HG02623 (cell line): ENCODE data around the gene GBE1.

ENCODE experiments used
- ATAC-seq: cut with Tn5 transposase; IDR thresholded peaks from one replicate; pipeline ENCODE4 v1.9.1; 2021; ENCODE audit warnings: moderate library complexity; ENCODE audit not compliant: unreplicated experiment

Gene GBE1

DNA sequence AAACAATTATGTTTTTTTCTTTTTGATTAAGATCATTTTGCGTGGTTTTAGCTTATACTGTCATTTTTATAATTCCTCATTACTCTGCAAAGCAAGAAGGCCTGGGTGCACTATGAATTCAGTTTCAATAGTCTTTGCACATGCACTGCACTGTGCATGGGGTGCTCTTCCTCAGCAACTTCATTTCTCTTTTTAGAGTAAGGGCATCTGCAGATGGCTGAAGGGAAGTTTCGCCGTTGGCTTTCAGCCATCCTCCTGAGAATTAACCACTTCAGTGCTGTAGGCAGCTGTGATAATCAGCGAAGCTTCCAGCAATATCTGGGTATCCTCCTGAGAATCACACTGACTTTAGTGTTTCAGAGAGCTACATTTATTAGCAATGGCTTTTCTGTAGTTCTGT lies 284.8 kb downstream of the GBE1 start:
- ATAC-seq: no peak

DNA sequence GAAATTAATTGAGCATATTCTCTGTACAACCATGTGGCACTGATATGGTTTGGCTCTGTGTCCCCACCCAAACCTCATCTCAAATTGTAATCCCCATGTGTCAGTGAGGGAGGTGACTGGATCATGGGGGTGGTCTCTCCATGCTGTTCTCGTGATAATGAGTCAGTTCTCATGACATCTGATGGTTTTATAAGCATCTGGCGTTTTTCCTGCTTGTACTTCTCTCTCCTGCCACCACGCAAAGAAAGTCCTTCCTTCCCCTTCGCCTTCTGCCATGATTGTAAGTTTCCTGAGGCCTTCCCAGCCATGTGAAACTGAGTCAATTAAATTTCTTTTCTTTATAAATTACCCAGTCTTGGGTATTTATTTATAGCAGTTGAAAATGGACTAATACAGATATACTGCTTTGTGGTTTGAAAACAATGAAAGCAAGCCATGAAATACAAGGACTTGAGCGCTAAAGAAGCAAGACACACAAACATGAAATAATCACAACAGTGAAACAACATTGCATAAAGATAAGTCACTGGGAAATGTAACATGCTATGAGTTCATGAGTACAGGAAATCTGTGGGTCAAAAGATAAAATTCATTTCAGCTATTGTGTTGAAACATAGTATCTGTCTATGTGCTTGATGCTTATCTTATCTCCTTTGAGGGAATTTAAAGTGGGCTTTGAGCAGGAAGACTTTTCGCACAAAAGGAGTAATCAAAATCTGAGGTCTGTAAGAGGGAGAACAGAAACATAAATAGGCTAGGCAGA lies 288.7 kb downstream of the GBE1 start:
- ATAC-seq: no peak

DNA sequence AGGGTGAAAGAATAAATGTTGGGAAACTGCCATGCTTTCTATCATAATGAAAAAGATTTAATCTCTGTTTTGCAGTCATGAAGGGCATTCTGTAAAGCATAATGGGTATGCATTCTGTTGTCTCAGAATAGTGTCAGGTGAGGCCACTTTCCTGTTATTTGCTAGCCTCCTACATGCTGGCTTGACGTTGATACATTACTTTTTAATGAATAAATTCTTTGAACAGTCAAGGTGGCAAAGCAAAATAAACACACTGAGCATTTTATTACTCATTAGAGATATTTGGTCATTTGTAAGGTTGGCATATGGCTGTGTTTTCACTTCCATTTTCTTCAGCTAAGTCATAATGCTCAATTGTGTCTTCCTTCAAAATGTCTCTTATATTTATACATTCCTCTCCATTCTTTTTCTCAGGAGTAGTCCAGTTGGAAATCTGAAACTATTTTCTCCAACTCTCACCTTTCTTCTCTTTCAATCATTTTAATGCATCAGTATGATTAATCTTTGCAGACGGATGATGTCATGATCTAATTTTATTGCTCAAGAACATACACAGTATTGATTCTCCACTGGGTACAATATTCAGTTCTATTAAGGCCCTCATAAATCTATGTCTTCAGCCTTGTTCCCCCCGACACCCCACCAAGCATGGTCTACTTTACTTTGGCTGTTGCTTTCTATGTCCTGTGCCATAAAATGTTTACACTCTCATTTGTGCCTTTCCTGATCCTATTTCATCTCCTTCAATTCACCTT lies 290.7 kb downstream of the GBE1 start:
- no peak for ATAC-seq

DNA sequence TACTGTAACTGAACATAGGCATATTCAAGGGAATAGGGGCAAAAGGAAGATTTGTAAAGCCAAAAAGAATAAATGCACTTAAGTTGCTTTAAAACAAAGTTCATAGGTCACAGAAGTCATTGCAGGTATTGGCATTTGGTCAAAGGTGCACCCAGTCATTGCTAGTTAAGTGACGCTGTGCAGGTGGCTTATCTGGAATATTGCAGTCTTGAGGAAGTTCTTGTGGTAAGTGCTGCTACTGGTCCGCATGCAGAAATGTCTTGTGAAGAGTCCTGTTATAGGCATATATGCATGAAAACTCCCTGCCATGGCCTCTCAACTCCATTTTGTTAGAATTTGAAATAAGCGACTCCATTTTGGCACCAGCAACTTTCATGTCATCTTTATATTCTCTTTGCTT lies 293.1 kb downstream of the GBE1 start:
- no peak for ATAC-seq

DNA sequence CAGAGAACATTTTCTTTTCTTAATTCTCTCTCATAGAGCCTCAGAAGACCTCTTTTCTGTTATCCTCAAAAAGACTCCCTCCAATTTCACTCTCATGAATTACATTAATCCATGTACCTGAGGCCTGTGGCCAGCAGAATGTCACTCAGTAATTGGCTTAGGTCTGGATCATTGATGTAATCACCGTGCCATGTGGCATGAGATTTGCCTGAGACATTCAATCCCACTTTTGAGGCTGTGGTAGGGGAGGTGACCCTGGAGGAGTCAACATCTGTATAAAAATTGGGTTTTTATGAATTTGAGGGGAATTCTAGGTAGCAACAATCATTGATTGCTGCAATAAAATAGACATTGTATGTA lies 295.3 kb downstream of the GBE1 start:
- no peak for ATAC-seq

DNA sequence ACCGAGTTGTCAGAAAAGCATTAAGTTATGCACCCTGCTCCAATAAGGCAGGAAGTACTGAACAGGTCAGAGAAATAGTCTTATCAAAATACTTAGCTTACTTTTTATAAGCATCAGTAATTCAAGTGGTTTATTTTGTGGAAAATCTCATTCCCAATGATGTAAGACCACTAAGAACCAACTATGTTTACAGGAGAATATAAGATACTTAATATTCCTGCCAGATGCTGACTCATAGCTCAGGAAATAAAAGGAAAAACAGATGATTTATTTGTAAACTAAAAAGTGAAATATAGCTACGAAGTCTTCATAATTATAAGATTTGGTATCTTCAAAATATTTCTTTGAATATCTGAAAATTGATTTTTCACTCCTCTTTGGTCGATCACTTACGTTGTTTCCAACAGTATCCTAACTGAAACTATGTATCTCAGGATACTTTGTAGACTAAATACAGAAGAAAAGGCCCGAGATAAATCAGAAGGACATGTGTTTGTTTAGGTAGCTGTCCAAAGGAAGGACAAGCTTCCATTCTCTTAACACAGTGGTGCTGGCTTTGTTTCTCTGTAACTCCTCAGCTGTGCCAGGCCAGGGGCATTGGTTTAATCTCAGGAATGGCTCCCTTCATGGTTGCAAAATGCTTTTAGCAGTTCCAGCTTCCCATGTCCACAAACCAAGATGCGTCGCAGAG lies 295.8 kb downstream of the GBE1 start:
- no peak for ATAC-seq

DNA sequence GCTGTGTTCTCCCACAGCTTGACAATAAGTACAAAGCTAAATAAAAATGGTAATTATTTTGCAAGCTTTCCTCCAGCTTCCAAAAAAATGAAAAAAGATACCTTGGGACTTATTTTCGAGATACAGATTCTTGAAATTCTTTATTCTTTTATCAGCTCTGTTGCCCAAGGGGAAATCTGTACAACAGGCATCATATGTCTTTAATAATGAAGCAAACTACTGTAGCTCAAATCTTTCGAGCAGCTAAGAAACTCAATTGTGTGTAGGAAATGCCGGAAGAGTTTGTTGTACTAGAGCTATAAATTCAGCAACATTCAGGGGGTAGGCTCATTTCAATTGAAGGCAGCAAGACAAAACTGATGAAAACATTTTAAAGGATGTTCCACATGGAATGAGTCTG lies 297.7 kb downstream of the GBE1 start:
- no peak for ATAC-seq

DNA sequence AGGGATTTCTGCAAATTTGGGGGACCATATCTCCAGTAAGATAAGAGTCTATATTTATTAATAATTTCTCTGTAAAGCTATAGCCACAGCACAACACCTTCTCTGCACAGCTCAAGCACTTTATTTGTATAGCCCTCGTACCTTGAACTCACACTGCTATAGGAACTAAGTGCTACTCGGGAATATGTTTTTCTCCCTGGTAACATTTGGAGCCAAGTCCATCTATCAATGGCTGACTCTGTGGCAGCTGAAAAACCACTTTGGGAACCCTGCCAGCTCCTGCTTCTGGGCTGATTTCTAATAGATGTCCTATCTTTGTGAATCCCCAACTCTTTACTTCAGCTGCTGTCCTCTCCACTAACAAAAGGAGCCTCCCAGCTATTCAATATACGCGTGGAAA lies 298.5 kb downstream of the GBE1 start:
- no peak for ATAC-seq

DNA sequence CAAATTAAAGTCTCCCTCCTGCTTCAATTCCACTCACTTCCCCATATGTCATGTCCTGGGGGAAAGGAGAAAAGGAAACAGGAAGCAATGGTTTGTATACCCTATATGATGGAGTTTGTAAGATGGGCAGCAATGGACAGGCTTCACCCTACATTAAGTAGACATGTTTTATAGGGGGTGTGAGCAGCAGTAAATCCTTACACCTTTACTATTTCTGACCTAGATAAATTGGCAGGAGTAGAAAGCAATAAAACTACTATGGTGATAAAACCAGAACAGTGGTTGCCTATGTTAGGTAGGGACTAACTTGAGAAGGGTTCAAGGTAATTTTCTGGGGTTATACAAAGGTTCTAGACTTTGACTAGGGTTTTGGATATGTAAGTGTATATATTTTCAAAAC lies 301.7 kb downstream of the GBE1 start:
- no peak for ATAC-seq

DNA sequence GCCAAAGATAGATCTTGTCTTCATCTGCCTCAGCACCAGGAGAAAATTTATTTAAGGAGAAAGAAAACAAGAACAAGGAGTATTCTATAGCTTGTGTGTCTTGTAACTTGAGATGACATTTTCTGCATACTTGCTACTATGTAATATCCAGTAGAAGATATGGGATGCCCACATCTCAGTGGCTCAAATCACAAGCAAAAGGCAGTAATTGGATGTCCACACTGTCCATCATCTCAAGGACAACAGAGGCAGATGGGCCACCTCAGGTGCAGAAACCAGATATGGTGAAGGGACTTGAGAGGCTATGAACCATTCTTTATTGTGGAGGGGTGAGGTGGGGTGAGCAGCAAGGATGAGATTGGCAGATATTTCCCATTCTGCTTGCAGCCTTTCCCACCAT lies 309.0 kb downstream of the GBE1 start:
- no peak for ATAC-seq

DNA sequence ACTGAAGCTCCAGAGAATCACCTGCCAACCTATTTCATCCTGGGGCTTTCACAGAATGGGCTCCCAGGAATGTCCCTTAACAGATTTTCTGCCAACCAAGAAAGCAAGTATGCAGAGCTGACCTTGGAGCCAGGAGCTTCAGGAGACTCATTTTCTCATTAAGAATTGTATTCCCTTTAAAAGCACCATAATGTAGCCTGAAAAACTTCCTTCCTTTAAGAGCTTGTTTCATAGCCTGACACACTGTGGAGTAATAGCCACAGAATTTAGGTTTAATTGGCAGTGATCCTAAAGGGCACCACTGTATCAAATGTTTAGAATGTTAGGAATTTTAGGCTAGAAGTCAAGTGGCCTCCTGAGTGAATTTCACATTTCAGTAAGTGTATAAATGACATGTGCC lies 309.8 kb downstream of the GBE1 start:
- no peak for ATAC-seq

DNA sequence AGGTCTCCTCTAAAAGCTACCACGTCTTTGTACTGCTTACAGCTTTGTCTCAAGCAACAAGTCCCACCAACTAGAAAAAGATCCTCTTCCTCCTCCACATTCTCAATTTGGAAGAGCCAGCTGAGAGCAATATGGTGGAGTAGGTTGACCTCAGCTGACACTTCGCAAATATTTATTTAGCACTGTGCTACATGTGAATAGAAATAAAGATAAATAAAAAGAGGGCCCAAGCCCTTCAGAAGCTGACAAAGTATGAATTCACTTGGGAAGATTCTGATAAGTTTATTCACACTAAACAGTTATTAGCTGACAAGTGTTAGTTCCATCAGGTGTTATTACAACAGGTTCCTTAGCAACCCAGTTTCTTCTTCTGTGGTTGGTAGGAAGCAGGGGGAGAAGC lies 310.3 kb downstream of the GBE1 start:
- ATAC-seq: no peak

DNA sequence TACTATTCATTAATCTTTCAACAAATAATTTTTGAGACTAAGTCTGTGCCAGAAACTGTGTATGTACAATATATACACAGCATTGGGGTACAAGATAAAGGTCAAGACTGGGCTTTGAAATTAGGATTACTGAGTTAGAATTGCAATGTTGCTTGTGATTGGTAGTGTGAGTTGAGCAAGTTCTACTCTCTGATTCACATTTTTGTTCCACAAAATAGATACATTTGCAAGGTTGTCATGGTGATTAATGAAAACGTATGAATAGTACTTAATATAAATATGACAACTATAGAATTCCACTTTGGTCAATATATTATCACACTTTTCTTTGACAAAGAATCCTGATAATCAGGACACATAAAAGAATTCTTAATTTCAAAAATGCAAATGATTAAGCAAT lies 314.6 kb downstream of the GBE1 start:
- no peak for ATAC-seq

DNA sequence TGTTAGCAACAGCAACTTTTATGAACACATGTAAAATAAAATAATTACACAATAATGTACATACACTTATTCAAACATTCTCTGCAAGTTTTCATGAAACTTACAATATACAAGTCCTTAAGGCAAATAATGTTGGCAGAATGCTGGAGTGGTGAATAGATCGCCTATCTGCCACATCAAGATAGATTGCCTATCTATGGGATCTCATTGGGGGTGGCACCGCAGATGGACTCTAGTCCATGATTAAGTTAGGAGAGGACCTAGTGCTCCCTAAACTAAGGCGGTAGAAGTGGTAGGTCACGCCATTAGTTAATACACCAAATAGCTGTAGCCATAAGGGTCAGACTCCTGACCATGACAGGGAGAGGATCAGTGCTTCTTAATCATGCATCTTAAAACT lies 315.7 kb downstream of the GBE1 start:
- no peak for ATAC-seq

DNA sequence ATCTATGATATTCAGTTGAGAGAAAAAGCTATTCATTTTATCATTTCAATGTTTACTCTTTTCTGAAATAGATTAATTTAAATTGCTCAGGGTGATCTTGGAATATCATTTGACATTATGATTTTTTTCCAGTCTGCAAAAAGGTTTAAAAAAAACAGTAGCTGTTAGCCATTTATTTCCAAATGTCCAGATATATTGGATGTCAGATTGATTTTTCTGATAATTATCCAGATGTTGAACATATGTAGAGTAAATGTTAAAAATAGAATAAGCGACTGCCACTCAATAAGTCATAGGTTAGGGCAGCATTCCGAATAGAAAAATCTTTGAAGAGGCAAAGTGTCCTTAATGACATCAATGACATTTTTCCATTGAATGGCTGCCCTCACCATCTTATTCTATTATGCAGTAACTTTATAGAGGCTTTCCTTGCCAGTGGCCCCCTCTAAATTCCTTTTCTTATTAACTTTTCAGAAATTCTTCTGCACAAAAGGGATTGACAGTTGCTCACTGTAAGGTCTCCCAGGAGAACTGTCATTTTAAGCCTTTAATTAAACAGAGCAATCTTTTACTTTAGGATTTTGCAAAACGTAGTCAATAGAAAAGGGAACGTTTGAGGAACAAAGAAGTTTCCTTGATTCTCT lies 316.5 kb downstream of the GBE1 start:
- ATAC-seq: no peak

DNA sequence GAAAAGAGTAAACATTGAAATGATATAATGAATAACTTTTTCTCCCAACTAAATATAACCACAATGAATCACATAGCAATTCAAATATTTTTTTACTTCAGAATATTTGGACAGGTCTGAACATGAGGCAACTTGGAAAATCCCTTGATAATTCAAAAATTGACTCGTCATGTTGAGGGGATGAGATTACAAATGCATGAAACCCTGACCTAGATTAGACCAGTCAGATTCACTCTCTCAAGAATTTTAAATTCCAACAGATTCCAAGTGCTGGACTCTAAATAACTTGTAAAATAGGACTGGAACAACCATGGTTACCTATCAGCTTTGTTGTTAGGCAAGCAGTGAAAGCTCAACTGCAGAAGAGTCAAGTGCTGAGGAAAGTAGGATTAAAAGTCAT lies 317.5 kb downstream of the GBE1 start:
- ATAC-seq: no peak

DNA sequence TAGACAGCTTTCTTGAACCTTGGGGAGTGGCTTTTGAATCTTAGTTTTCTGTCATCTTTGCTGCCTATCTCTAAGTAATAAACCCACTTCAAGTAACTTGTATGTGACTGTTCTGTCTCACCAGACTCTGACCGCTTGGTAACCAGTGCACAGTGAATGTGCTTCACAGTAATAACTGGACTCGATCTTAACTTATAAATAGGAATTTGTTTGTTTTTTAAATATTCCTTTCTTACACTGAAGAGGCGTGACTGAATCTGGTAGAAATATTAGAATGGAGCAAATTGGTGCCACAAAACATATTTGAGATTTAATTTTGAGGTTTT lies 318.0 kb downstream of the GBE1 start:
- no peak for ATAC-seq

DNA sequence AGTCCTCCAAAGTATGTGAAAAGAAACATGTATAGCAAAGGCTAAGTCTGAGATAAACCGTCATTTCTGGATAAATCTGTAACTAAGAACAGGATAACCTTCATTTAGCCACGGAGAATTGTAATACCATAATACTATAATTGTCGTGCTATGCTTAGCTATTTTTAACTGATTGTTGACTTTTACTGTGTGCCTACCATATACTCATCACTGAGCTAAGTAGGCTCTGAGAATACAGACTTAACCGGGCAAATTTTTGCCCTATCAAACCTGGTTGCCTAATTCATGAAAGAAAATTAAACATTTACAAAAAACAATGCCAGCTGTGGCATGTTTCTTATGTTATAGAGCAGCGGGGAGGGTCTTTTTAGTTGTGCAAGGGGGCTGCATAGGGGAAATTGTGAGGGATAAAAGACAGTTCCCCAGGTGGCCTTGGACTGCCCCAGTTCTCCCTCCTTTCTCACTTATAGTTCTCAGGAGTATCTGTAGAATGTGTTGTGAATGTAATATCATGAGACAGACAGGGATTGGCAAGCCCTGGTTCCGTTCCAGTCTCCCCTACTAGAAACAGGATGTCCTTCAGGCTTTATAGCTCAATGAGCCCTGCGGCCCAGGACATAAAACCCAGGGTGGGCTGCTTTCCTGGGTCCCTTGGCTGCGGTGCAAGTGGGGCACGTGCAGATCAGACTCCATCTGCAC lies 318.5 kb downstream of the GBE1 start:
- no peak for ATAC-seq

DNA sequence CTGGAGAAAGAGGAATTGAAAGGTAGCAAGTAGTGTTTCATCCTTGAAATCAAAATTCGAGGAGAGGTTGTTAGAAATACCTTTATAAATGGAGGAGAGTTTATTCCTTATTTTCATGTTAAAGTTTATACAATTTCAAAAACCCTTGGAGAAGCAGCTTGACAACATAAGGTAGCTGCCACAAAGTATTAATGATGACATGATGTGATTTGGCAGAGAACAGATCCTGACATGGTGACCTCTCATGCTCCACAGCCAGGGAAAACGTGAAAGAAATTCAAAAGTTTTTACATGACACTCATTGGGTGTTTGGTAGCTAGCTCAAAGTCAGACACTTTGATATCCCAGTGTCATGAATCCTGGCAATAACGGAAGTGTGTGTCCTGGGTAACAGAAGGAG lies 320.8 kb downstream of the GBE1 start:
- no peak for ATAC-seq
